ENCODE data around the gene CDC42BPA.

GRCh38 chr1:226984521-226985238 is 333.6 kb downstream of the CDC42BPA start:
- TF ChIP-seq CTCF (IDR thresholded peaks at IDR 0.05) = no peak
- no peak for TF ChIP-seq HDAC2 (IDR thresholded peaks at IDR 0.05)
